ENCODE data around the gene FOSB.

FOSB gene

GRCh38 chr19:45439569-45440258, 28.1 kb upstream of the FOSB start:
- no peak for TF ChIP-seq FOXP2 (optimal IDR thresholded peaks at IDR 0.05; ENCODE audit: control extremely low read depth, extremely low read length, insufficient read depth)
- no peak for TF ChIP-seq POLR2AphosphoS5 (IDR thresholded peaks at IDR 0.05; ENCODE audit: borderline replicate concordance, low read depth, low read length)
- no peak for TF ChIP-seq EZH2 (IDR thresholded peaks at IDR 0.05)
- Histone ChIP-seq H3K4me3 (peak overlapping the region; percentile 89), H3K9me3 (ENCODE audit: low read depth, low read length) (no peaks in the 10 kb centered on the region), H3K36me3 (ENCODE audit: insufficient read depth, low read length) (no peaks in the 10 kb centered on the region), H3K27ac (peak overlapping the region; percentile 13; the same call in 1 of the 2 replicates), H3K9ac (ENCODE audit: insufficient read length) (peak overlapping the region; percentile 78)
- DNase-seq (ENCODE audit: low read depth, low spot score), result no peak

- Histone ChIP-seq H3K4me3 (peak overlapping the region; percentile 89), H3K27ac (no peak overlapping the region), H3K9ac (ENCODE audit: insufficient read length) (no peak overlapping the region), H3K36me3 (ENCODE audit: insufficient read depth, low read length) (no peaks in the 10 kb centered on the region), H3K9me3 (ENCODE audit: low read depth, low read length) (no peaks in the 10 kb centered on the region)
- TF ChIP-seq EZH2 (IDR thresholded peaks at IDR 0.05) (no peak), FOXP2 (optimal IDR thresholded peaks at IDR 0.05; ENCODE audit: control extremely low read depth, extremely low read length, insufficient read depth) (no peak), POLR2AphosphoS5 (IDR thresholded peaks at IDR 0.05; ENCODE audit: borderline replicate concordance, low read depth, low read length) (no peak)
- no peak for DNase-seq (ENCODE audit: low read depth, low spot score)
Measured at GRCh38 chr19:45440259-45440638, 27.5 kb upstream of the FOSB start.

- no peak for DNase-seq (ENCODE audit: low read depth, low spot score)
- H3K9me3 ChIP-seq (ENCODE audit: low read depth, low read length), result no peaks in the 10 kb centered on the region
- no peak overlapping the region for H3K9ac ChIP-seq (ENCODE audit: insufficient read length)
- H3K27ac ChIP-seq, result no peak overlapping the region
- no peak overlapping the region for H3K4me3 ChIP-seq
- no peaks in the 10 kb centered on the region for H3K36me3 ChIP-seq (ENCODE audit: insufficient read depth, low read length)
- TF ChIP-seq EZH2 (IDR thresholded peaks at IDR 0.05) (no peak), POLR2AphosphoS5 (IDR thresholded peaks at IDR 0.05; ENCODE audit: borderline replicate concordance, low read depth, low read length) (no peak)
Measured at GRCh38 chr19:45440873-45441654, 26.7 kb upstream of the FOSB start.

- Histone ChIP-seq H3K9ac (ENCODE audit: insufficient read length) (no peak overlapping the region), H3K4me3 (no peak overlapping the region), H3K27ac (no peak overlapping the region), H3K36me3 (ENCODE audit: insufficient read depth, low read length) (no peaks in the 10 kb centered on the region), H3K9me3 (ENCODE audit: low read depth, low read length) (no peaks in the 10 kb centered on the region)
- TF ChIP-seq POLR2AphosphoS5 (IDR thresholded peaks at IDR 0.05; ENCODE audit: borderline replicate concordance, low read depth, low read length) (no peak), EZH2 (IDR thresholded peaks at IDR 0.05) (no peak), FOXP2 (optimal IDR thresholded peaks at IDR 0.05; ENCODE audit: control extremely low read depth, extremely low read length, insufficient read depth) (no peak)
- no peak for DNase-seq (ENCODE audit: low read depth, low spot score)
Measured at GRCh38 chr19:45442408-45442777, 25.4 kb upstream of the FOSB start.

GRCh38 chr19:45442778-45443461, 24.9 kb upstream of the FOSB start:
- H3K9ac ChIP-seq (ENCODE audit: insufficient read length), result peak overlapping the region; percentile 33
- no peaks in the 10 kb centered on the region for H3K9me3 ChIP-seq (ENCODE audit: low read depth, low read length)
- no peaks in the 10 kb centered on the region for H3K36me3 ChIP-seq (ENCODE audit: insufficient read depth, low read length)
- no peak for DNase-seq (ENCODE audit: low read depth, low spot score)
- no peak overlapping the region for H3K27ac ChIP-seq
- H3K4me3 ChIP-seq, result peak overlapping the region; percentile 77
- TF ChIP-seq EZH2 (IDR thresholded peaks at IDR 0.05) (no peak), FOXP2 (optimal IDR thresholded peaks at IDR 0.05; ENCODE audit: control extremely low read depth, extremely low read length, insufficient read depth) (no peak), POLR2AphosphoS5 (IDR thresholded peaks at IDR 0.05; ENCODE audit: borderline replicate concordance, low read depth, low read length) (no peak)

GRCh38 chr19:45443462-45444317, 24.1 kb upstream of the FOSB start:
- no peak overlapping the region for H3K9ac ChIP-seq (ENCODE audit: insufficient read length)
- DNase-seq (ENCODE audit: low read depth, low spot score), result no peak
- no peak overlapping the region for H3K27ac ChIP-seq

GRCh38 chr19:45444318-45445041, 23.3 kb upstream of the FOSB start:
- Histone ChIP-seq H3K4me3 (no peak overlapping the region), H3K36me3 (ENCODE audit: insufficient read depth, low read length) (no peaks in the 10 kb centered on the region), H3K9ac (ENCODE audit: insufficient read length) (no peak overlapping the region), H3K27ac (no peak overlapping the region), H3K9me3 (ENCODE audit: low read depth, low read length) (no peaks in the 10 kb centered on the region)
- no peak for DNase-seq (ENCODE audit: low read depth, low spot score)
- TF ChIP-seq POLR2AphosphoS5 (IDR thresholded peaks at IDR 0.05; ENCODE audit: borderline replicate concordance, low read depth, low read length), result no peak
- TF ChIP-seq EZH2 (IDR thresholded peaks at IDR 0.05), result no peak
- no peak for TF ChIP-seq FOXP2 (optimal IDR thresholded peaks at IDR 0.05; ENCODE audit: control extremely low read depth, extremely low read length, insufficient read depth)

More at GRCh38 chr19:45443462-45444317, 24.1 kb upstream of the FOSB start:
- Histone ChIP-seq H3K9me3 (ENCODE audit: low read depth, low read length) (no peaks in the 10 kb centered on the region), H3K36me3 (ENCODE audit: insufficient read depth, low read length) (no peaks in the 10 kb centered on the region), H3K4me3 (peak overlapping the region; percentile 77)
- peak; percentile 44; the same call in 1 of the 2 replicates for TF ChIP-seq POLR2AphosphoS5 (IDR thresholded peaks at IDR 0.05; ENCODE audit: borderline replicate concordance, low read depth, low read length)
- TF ChIP-seq FOXP2 (optimal IDR thresholded peaks at IDR 0.05; ENCODE audit: control extremely low read depth, extremely low read length, insufficient read depth), result no peak
